ENCODE measurements around the gene NEDD1.
A peak's percentile ranks its signal among the peaks of the same experiment; 100 is the strongest.

Gene NEDD1

DNA sequence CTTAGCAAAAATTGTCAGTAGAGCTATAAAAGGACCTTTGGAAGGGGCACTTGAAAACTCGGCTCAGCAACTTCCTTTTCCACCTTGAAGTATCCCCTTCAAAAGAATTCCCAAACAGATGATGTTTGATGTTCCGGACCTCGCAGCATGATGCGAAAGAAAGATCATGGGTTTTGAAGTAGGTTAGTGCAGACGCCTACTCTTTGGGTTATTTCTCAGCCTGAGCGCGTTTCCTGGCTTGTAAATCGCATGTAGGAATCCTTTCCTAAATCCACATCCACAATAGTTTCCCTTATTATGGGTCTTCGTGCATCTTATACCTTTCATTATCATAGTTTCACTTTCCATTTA, 584 bp upstream of the NEDD1 start:
- no peak for DNase-seq

GRCh38 chr12:96907671-96908422, 790 bp downstream of the NEDD1 start:
- peak in 4 of 6 experiments; percentile 4 to 66 (median 32) for DNase-seq

DNA sequence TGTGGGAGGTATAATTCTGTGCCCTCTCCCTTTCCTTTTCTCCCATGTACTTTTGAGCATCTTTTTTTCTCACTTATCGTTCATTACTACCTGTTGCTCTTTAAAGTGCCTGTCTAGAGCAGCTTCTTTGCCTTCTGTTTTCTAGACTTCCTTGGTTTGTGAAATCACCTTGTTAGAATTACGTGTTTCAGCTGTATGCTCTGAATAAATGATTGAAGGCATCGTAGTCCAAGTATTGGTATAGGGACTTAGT, 1.3 kb downstream of the NEDD1 start:
- no peak for DNase-seq

DNA sequence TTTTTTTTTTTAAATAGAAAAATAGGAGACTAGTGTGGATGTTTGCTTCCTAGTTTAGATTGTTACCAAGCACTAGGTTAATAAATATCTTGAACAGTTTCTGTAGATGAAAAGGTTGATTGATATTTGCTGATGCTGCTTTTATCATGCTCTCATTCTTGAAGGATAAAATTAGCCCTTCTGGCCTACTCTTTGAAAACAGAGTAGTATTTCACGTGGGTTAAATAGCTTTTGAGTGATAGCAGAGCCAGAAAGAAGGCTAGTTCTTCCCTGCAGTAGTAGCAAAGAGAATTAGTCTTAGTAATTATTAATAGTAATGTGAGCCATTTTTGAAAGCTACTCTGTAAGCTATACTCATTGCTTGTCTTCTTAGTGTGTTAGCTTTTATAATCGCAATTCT, 5.2 kb downstream of the NEDD1 start:
- DNase-seq: no peak

DNA sequence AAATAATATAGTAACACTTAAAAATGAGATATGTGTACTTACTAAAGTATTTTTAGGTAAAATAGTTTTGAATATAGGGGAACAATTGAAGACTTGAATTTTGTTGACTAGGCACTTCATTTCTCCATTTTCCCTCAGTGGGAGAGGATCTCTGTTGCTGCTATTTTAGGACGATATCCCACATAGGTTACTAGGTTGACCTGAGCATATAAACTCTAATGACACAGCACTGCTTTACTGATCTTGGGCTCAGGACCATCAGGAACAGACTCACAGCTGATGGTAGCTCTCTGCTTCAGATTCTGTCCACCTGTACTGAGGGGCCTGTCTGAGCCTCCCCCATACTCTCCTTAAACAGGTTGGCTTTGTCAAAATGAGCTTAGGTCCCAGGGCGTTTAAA, 5.9 kb downstream of the NEDD1 start:
- DNase-seq: no peak

DNA sequence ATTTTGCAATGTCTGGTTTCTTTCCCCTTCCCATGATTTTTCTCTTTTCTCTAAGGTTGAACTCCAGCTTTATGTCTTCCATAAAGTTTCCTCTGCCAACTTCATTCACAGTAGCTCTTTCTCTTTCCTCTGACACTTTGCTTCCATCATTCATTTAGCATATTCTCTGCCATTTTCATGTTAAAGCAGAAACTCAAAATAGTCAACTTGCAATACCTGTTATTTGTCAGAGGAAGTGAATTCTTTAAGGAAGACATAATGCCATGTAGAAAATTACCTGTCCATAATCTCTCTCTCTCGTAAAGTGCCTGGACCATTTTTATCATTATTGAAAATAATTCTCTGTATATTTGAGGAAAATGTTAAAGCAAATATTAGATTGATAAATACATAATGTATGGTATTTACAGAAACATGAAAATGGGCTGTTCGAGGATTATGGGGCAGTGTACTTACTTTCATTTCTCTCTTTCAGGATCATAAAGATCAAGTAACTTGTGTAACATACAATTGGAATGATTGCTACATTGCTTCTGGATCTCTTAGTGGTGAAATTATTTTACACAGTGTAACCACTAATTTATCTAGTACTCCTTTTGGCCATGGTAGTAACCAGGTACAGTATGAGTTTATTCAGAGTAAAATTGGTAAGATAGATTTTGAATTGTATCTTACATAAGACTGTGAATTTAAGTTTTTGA, 12.6 kb downstream of the NEDD1 start:
- no peak for DNase-seq

GRCh38 chr12:96948782-96949181, 41.7 kb downstream of the NEDD1 start:
- no peak for DNase-seq

- DNase-seq: no peak
Observed at GRCh38 chr12:96979532-96979931, 72.5 kb downstream of the NEDD1 start.

GRCh38 chr12:96980991-96981414, 73.9 kb downstream of the NEDD1 start:
- no peak for DNase-seq

GRCh38 chr12:96981911-96982310, 74.9 kb downstream of the NEDD1 start:
- no peak for DNase-seq

GRCh38 chr12:96982671-96983070, 75.6 kb downstream of the NEDD1 start:
- DNase-seq: no peak

GRCh38 chr12:96985515-96986362, 78.7 kb downstream of the NEDD1 start:
- DNase-seq: peak in 5 of 6 experiments; percentile 7 to 65 (median 37)

- DNase-seq: peak in 2 of 6 experiments; percentile 4 to 19
Observed at GRCh38 chr12:96986883-96987523, 79.9 kb downstream of the NEDD1 start.

- DNase-seq: no peak
Observed at GRCh38 chr12:96988919-96989318, 81.9 kb downstream of the NEDD1 start.

DNA sequence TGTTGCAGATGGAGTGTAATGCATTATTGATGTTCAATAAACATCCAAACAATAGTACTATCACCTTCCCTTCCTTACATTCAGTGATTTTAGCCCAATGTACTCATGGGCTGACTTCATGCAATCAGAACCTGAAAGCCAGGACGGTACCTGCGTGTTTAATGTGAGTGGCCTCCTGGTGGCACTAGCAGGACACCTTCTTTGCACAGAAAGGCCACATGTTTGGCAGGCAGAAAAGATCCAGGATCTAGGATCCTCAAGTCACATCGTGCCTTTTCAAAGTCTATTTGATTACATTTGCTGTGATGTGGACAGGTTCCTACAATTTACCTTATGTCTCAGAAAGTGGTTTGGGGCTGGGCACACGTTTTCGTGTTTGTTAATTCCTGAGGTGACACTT, 82.9 kb downstream of the NEDD1 start:
- no peak for DNase-seq

DNA sequence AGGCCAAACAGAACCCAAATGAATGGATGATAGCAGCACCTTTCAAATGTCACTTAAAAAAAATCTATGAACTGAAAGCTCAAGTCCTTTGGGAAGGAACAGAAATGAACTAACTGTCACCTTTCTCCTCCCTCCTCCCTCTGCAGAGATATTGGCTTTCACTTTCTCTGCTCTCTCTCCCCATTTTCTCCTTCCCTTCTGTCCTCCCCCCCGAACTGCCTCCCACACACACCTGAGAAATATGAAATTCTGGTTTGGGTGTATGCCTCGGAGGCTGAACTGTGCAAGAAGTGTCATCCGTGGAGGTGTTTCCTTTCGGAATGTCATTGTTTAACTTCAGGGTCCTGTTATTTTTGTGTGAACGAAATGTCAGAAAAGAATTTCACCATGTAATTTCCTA, 87.8 kb downstream of the NEDD1 start:
- DNase-seq: no peak

GRCh38 chr12:96995861-96996260, 88.8 kb downstream of the NEDD1 start:
- DNase-seq: no peak

GRCh38 chr12:96997797-96998484, 90.9 kb downstream of the NEDD1 start:
- no peak for DNase-seq

DNA sequence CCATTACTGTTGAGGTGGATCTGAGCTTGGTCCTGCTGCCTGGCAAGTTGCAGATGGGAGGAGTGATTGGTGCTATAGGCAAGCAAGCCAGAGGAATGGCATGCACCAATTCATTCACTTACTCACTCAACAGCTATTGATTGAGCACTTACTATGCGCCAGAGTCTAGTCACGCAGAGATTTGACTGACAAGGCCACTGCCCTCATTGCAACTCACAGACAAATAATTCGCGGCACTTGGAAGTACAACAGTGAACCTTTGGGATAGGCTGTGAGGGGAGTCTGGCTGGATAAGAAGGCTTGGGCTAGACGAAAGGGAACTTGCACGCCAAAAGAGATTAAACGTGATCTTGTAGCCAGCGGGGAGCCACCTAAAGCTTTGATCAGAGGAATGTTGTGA, 96.2 kb downstream of the NEDD1 start:
- DNase-seq: no peak

Data from stimulated activated naive CD4-positive, alpha-beta T cell (primary cell).